ENCODE measurements around the gene GSK3B.

GRCh38 chr3:120067083-120067482 is 27.2 kb downstream of the GSK3B start:
- TF ChIP-seq CTCF (IDR thresholded peaks at IDR 0.05; ENCODE audit: low read length) (no peak), EZH2 (optimal IDR thresholded peaks at IDR 0.05; ENCODE audit: low read depth, low read length) (no peak), EZH2phosphoT487 (IDR thresholded peaks at IDR 0.05; ENCODE audit: low read length) (no peak)
